RWPE2 (cell line): ENCODE measurements around the gene ERO1A.

Experiments used
- ATAC-seq: fragments of 200-7000 bp; cut with Tn5 transposase; 3 replicates; pipeline ENCODE4 v1.9.1; 2021; ENCODE audit warnings: low read depth
- DNase-seq: peaks from one replicate; pipeline ENCODE4 v3.0.0-alpha.2; 2020; ENCODE audit warnings: low spot score
- H3K27ac ChIP-seq: fragments of 450-650 bp; 2 replicates; pipeline ENCODE4 v1.5.1; 2017; ENCODE audit warnings: mild to moderate bottlenecking; ENCODE audit not compliant: poor library complexity, severe bottlenecking
- H3K27me3 ChIP-seq: fragments of 250-450 bp; sonication (Bioruptor Pico); 2 replicates; pipeline ENCODE4 v1.5.1; 2021; ENCODE audit warnings: mild to moderate bottlenecking, moderate library complexity; ENCODE audit not compliant: insufficient read depth, poor library complexity, severe bottlenecking
- H3K36me3 ChIP-seq: fragments of 250-450 bp; sonication (Bioruptor Pico); 2 replicates; pipeline ENCODE4 v1.5.1; 2020; ENCODE audit warnings: low read depth, mild to moderate bottlenecking, moderate library complexity
- H3K4me1 ChIP-seq: fragments of 250-450 bp; sonication (Bioruptor Pico); 2 replicates; pipeline ENCODE4 v1.5.1; 2021; ENCODE audit warnings: mild to moderate bottlenecking, moderate library complexity; ENCODE audit not compliant: insufficient read depth, poor library complexity, severe bottlenecking
- H3K4me3 ChIP-seq: fragments of 250-450 bp; sonication (Bioruptor Pico); 2 replicates; pipeline ENCODE4 v1.5.1; 2021; ENCODE audit warnings: mild to moderate bottlenecking, moderate library complexity; ENCODE audit not compliant: severe bottlenecking
- H3K9me3 ChIP-seq: fragments of 250-450 bp; sonication (Bioruptor Pico); 2 replicates; pipeline ENCODE4 v1.5.1; 2021; ENCODE audit warnings: mild to moderate bottlenecking, moderate library complexity; ENCODE audit not compliant: severe bottlenecking
- TF ChIP-seq, protein P1 (sequence below): fragments of 450-650 bp; IDR thresholded peaks from one replicate; pipeline ENCODE4 v1.5.1; 2017; ENCODE audit warnings: mild to moderate bottlenecking, moderate library complexity; ENCODE audit not compliant: poor library complexity, severe bottlenecking

The ERO1A gene

GRCh38 chr14:52692248-52692962 lies 3.0 kb downstream of the ERO1A start:
- TF ChIP-seq, protein P1, sequence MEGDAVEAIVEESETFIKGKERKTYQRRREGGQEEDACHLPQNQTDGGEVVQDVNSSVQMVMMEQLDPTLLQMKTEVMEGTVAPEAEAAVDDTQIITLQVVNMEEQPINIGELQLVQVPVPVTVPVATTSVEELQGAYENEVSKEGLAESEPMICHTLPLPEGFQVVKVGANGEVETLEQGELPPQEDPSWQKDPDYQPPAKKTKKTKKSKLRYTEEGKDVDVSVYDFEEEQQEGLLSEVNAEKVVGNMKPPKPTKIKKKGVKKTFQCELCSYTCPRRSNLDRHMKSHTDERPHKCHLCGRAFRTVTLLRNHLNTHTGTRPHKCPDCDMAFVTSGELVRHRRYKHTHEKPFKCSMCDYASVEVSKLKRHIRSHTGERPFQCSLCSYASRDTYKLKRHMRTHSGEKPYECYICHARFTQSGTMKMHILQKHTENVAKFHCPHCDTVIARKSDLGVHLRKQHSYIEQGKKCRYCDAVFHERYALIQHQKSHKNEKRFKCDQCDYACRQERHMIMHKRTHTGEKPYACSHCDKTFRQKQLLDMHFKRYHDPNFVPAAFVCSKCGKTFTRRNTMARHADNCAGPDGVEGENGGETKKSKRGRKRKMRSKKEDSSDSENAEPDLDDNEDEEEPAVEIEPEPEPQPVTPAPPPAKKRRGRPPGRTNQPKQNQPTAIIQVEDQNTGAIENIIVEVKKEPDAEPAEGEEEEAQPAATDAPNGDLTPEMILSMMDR: no peak
- H3K4me3 ChIP-seq: no peak overlapping the region
- H3K27ac ChIP-seq: peak overlapping the region; percentile 27
- no peak for DNase-seq
- H3K9me3 ChIP-seq: no peaks in the 10 kb centered on the region
- H3K4me1 ChIP-seq: peaks cover 49% of the 10 kb centered on the region
- H3K36me3 ChIP-seq: peaks cover 26% of the 10 kb centered on the region
- no peak for ATAC-seq
- no peaks in the 10 kb centered on the region for H3K27me3 ChIP-seq

GRCh38 chr14:52690983-52691760 lies 4.2 kb downstream of the ERO1A start:
- 0 out of 3 replicates have a peak, but pooled peaks have one; percentile 3 for ATAC-seq
- Histone ChIP-seq H3K27ac (peak overlapping the region; percentile 27), H3K9me3 (no peaks in the 10 kb centered on the region), H3K4me1 (peaks cover 49% of the 10 kb centered on the region), H3K27me3 (no peaks in the 10 kb centered on the region), H3K36me3 (peaks cover 26% of the 10 kb centered on the region), H3K4me3 (no peak overlapping the region)
- no peak for DNase-seq
- TF ChIP-seq, protein P1: no peak

DNA sequence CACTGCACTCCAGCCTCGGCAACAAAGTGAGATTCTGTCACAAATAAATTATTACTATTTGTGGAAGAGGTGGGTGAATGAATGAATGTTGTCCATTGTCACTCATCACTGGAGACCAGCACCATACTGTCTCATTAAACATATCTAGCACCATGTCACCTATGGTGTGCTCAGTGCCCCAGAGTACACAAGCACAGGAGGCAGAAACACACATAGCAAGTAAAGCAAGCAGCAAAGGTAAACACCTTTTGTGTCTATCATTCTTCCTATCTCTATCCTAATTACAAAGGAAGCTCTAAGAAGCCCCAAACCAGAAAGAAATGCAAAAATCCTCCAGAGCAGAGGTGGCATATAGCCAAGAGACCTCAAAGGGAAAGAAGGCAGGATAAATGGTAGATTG lies 9.2 kb downstream of the ERO1A start:
- ATAC-seq: no peak
- no peak overlapping the region for H3K27ac ChIP-seq

GRCh38 chr14:52683985-52684520 lies 11.3 kb downstream of the ERO1A start:
- H3K9me3 ChIP-seq: no peaks in the 10 kb centered on the region
- H3K27ac ChIP-seq: no peak overlapping the region
- TF ChIP-seq, protein P1: no peak
- peaks cover 10% of the 10 kb centered on the region for H3K4me1 ChIP-seq
- peaks cover 41% of the 10 kb centered on the region for H3K36me3 ChIP-seq
- no peak for DNase-seq
- H3K4me3 ChIP-seq: no peak overlapping the region
- no peaks in the 10 kb centered on the region for H3K27me3 ChIP-seq
- ATAC-seq: no peak; the same call in 2 of the 3 replicates

More for the DNA sequence above, 9.2 kb downstream of the ERO1A start:
- Histone ChIP-seq H3K4me3 (no peak overlapping the region), H3K36me3 (peaks cover 33% of the 10 kb centered on the region), H3K27me3 (no peaks in the 10 kb centered on the region), H3K9me3 (no peaks in the 10 kb centered on the region), H3K4me1 (peaks cover 28% of the 10 kb centered on the region)
- TF ChIP-seq, protein P1: no peak
- no peak for DNase-seq
